DMS153 treated with DMSO at 0.1 percent for 48 hours (cell line): ENCODE data around the gene RFNG.

ENCODE experiments used
- DNase-seq: peaks from one replicate; lab custom pipeline; 2025; ENCODE audit not compliant: unreplicated experiment; lab: John Stamatoyannopoulos, UW

The RFNG gene

DNA sequence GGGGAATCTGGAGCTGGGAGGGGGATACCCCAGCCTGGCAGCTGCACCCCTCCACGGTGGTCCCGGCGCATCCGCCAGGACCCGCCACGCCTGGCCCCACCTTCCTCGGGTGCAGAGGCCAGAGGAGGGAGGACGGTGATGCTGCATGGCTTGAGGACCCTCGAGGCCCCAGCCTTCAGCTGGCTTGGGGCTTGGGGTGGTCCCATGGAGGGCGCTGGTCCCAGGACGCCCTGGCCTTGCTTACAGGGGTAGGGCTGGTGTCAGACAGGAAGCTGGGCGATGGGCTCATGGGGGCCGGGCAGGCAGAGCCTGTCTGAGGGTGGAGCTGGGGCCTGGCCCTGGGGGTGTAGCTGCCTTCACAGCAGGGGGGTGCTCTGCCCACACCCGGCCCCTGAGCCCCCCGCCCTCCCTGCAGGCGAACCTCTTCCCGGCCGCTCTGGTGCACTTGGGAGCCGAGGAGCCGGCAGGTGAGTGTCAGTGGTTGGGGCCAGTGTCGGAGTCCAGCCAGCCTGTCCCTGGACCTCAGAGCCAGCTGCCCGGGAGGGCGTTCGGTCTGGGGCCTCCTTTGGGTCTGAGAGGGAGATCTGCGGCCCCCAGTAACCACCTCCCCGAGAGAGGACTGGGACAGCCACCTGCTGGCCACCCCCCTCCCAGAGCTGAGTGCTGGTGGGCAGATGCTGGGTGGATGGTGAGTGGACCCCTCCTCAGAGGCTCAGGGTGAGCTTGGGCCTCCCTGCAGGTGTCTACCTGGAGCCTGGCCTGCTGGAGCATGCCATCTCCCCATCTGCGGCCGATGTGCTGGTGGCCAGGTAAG lies 35.3 kb downstream of the RFNG start:
- no peak for DNase-seq

DNA sequence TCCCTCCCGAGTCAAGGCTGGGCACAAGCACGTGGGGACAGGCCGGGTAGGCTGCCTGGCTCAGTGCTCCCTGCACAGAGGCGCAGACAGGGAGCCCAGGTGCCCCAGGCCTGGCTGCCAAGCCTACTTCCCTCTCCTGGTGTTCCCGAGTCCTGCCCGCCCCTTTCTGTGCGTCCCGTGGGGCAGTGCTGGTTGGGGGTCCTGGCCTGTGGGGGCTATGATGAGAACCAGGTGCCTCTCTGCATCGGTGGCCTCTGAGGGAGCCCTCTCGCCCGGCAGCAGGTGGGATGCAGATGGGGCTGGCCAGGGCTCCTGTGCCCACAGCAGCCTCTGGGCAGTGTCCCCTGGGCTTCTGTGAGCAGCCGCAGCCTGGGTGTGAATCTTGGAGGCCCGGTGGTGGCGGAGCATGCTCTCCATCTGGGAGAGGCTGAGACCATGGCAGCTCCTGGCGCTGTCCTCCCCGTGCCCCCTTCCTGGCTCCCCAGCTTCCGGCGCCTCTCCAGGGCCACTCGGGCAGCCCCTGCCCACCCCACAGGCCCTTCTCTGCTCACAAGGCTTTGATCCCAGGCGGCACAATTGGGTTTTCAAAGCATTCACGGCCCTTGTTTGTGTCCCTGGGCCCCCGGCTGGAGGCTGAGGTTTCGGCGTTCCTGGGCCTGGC lies 36.2 kb downstream of the RFNG start:
- DNase-seq: no peak

DNA sequence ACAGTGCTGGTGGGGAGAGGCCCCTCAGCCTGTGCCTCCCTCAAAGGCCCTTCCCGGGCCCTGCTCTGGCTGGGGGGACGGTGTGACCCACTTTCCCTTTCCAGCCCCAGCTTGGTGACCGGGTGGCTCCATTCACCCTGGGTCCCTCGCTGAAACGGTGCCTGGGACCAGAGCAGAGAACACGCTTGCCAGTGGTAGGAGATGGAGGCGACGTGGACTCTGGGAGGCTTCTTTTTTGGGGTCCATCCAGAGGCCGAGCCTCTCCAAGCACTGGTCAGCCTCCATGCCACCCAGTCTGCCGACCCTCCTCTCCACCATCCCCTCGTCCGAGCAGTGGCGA lies 36.7 kb downstream of the RFNG start:
- no peak for DNase-seq

DNA sequence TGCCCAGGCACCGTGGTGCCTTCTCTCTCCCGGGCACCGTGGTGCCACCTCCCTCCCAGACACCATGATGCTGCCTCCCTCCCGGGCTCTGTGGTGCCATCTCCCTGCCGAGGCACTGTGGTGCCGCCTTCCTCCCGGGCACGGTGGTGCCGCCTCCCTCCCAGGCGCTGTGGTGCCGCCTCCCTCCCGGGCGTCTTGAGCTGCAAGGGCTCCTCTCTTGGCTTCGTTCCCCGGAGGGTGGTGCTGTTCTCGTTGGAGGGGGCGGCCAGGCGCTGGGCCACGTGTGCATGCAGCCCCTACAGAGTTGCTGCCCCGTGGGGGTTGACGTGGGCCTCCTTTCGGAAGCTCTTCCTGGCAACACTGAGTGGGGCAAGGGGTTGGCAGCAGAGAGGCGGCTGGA lies 37.2 kb downstream of the RFNG start:
- DNase-seq: no peak

DNA sequence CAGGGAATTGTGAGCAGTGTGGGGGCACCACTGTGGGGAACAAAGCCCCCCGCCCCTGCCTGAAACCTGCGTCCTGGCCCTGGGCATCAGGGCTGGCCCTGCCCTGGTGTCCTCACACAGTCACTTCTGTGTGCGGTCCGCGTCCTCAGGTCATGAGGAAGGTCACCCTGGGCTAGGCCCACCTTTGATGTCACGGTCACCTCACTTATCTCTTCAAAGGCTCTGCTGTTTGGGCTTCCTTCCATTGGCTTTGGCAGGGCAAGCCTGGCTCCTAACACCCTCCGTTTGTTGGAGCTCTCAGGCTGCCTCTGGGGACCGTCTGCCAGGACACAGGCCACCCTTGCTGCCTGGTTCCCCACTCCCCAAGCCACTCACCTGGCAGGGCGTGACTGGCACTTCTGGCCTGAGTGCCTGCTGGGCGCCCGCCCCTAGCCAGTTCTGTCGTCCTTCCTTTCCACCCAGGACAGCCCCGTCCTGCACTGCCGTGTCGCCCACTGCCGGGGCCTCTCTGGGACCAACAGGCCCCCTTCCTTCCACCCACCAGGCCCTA lies 37.8 kb downstream of the RFNG start:
- DNase-seq: no peak

DNA sequence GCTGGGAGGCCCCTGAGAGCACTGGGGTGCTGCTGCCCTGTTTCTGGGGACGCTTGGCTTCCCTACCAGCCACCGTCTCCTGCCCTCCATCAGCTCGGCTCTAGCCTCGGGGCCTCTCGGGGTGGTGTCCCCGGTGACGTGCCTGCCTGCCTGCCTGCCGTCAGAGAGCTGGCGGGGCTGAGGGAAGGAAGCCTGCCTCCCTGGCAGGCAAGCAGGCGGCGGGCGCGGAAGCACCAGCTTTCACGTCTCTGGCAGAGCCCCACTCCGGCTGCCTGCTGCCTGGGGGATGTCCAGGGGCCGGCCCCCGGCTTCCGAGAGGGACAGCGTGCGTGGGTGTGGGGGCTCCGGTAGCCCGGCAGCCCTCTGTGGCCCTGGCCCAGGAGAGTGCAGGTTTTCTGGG lies 38.3 kb downstream of the RFNG start:
- no peak for DNase-seq

DNA sequence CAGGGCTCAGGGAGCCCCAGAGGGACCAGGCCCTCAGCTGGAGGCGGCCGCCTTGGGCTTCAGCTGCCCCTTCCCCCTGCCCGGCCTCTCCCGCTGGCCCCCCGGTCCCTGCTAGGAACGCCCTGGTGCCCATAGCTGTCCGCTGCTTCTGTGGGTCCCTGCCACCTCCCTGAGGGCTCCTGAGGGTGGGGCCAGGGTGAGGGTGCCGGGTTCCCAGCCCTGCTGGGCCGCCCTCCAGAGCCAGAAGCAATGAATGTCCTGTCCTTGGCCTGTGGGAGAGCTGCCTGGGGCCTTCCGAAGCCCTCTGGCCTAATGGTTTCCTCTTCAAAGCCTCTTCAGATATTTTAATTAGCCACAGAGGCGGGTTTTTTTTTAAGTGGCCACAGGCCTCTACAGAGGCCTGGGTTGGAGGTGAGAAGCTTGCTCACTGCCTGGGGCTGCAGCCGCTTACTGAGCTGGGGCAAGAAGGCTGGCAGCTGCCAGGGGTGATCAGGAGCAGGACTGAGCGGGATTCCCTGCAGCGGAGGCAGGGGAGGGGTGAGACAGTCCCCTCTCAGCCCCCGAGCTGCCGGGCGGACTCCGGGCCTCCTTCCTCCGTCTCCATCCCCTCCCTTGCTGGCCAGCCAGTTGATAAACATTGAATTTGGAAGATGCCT lies 38.8 kb downstream of the RFNG start:
- peak; percentile 21 for DNase-seq

DNA sequence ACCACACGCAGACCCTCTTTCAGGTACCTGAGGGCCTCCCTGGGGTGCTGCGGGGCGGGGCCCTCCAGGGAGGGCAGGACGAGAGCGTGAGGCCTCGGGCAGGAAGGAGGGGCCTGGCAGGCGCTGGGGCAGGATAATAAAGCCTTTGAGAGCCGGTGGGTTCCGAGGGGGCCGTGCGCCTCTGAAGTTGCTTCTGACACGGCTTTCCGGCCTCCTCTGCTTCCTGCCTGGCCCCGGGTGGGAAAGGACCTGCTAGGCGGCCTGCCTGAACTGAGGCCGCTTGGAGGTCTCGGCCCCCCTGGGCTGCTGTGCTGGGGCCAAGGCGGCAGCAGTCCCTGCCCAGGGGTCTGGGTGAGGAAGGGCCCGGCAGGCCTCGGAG lies 39.4 kb downstream of the RFNG start:
- no peak for DNase-seq

DNA sequence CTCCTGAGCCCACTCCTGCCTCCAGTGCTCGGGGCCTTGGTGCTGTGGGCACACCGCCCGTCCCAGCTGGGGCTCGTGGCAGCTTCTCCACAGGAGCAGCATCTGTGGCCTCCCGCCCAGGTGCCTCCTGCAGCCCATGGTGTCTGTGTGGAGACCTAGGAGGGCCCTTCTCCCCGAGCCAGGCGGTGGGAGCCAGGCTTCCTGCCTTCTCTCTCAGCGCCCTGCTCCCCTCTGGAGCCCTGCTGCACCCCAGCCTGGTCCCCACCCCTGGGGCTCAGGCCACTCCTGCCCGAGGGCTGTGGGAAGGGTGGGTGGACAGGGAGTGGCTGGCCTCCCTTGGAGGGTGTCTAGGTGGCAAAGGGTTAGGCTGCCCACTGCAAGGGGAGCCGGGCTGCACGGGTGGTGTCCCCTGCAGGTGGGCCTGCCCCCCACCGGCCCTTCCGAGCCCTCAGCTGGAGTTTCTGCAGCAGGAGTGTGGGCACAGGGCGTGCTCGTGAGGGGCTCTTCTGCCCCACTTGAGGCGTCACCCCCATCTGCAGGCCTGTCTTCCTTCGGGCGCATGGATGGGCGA lies 39.9 kb downstream of the RFNG start:
- no peak for DNase-seq

DNA sequence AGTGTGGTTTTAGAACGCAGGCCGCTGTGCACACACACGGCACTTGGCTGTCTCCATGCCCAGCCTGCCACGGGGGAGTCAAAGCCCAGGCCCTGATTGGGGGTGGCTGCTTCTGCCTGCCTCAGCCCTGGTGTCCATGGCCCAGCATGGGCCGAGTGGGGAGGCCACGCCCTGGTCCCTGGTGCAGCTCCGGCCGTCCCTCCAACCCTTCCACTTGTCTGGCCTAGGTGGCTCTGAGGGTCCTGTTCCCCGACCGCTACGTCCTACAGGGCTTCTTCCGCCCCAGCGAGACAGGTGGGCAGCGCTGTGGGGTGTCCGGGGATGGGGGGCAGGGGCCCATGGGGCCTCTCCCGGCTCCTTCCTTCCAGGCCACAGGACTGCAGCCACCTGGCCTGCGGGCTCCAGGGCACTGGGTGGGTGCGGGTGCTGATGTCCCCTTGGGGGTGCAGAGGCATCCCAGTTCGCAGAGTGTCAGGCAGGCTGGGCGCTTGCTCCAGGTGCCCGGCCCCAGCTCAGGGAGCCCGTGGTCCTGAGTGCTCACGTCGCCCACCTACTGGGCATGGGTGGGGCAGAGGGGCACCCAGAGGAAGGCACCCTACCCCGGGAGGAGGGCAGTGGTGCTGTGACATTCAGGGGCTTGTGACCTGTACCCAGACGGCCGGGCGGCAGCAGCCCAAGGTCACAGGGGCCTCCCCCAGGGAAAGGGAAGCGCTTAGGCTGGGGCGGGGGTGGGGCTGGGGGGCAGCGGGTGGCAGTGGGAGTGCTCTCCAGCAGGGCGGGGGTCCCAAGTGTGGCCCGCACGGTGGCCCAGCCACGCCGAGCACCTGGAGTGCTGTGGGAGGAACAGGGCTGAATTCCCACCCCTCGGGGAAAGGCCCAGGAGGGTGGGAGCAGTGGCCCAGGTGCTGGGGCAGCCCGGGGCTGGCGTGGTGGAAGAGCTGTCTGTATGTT lies 40.8 kb downstream of the RFNG start:
- no peak for DNase-seq

DNA sequence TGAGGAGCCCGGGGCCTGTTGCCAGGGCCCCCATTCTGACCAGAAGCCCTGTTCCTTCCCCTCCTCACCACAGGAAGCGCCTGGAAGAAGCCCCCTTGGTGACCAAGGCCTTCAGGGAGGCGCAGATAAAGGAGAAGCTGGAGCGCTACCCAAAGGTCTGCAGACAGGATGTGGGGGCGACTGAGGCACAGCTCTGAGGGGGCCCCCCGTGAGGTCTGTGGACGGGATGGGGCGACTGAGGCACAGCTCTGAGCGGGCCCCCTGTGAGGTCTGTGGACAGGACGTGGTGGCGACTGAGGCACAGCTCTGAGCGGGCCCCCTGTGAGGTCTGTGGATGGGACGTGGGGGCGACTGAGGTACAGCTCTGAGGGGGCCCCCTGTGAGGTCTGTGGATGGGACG lies 42.2 kb downstream of the RFNG start:
- no peak for DNase-seq

DNA sequence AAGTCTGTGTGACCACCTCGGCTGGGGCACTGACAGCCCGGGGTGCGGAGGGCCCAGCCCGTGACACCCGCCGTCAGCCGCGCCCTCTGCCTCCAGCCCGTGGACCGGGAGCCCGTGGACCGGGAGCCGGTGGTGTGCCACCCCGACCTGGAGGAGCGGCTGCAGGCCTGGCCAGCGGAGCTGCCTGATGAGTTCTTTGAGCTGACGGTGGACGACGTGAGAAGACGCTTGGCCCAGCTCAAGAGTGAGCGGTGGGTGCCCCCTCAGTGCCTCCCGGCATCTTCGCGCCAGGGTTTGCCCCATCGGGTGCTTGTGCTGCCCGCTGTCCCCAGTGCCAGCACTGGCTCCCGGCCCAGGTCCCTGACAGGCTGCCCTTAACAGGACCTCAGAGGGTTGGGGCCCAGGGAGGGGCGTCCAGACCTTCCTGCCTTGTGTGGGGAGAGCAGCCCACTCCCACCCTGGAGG lies 42.6 kb downstream of the RFNG start:
- DNase-seq: no peak

DNA sequence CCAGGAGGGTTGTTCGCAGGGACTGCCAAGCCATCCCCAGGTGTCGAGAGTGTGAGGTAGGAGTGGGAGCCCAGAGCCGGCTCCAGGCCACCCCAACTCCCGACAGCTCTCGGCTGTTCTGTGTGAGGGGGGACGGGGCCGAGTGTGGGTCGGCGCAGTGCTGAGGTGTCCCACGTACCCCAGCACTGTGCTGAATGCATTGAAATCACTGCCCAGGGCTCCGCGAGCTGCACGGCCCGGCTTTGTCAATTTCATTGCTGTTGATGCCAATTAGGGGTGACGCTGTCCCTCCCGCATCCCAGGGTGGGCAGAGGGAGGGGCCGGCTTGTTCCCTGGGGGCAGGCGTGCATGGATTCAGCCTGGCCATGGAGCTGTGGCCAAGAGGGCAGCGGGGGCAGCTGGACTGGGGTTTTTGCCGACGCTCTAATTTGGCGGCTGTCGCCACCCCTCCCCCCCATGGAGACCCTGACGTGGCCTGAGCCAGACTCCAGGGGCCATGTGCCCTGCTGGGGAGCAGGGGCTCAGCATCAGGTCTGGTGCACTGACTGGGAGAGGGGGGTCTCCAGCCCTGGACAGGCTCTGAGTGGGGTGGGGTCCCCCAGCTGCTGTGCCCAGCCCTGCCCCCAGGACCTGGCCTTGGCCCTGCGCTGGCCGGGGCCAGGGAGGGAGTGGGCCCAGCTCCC lies 43.2 kb downstream of the RFNG start:
- no peak for DNase-seq

DNA sequence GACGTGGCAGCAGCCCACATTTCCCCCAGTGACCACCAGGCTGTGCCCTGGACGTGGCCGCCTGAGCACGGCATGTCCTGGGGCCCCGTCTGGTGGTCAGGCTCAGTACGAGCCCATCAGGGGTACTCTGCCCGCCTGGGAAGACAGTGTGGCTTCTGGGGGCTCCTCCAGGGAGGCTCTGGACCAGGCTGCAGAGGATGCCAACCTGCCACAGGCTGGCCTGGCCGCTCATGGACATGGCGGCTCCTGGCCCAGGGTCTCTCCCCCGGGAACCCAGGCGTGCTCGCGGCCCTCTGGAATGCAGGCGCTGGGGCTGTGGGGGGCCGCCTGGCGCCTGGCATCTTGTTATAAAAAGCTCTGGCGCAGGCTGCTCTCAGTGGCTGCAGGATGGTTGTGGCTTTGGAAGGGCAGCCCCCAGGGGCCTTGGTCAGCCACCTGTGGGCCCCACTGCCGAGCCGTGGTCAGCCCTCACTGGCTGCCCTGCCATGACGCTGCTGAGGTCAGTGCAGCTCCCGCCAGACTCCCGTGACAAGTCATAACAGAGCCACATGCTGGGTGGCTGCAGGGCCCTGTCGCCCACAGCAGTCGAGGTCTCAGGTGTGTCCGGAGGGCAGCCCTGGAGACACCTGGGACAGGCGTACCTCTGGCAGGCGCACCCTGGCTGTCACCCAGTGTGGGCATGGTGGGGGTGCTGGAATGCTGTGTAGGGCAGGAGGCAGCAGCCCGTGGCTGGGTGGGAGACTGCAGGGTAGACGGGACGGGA lies 43.9 kb downstream of the RFNG start:
- no peak for DNase-seq

DNA sequence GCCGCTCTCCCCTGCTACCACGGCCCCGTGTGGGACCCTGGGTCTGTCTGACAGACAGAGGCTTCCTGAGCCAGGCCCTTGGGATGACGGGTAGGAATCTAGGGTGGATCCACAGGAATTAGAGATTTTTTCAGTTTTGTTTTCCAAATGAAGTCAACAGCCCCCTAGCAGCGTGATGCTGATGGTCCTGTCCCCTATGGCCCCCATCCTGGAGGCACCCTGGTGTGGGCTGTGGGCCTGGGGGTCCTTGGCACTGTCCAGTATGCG lies 44.5 kb downstream of the RFNG start:
- no peak for DNase-seq

DNA sequence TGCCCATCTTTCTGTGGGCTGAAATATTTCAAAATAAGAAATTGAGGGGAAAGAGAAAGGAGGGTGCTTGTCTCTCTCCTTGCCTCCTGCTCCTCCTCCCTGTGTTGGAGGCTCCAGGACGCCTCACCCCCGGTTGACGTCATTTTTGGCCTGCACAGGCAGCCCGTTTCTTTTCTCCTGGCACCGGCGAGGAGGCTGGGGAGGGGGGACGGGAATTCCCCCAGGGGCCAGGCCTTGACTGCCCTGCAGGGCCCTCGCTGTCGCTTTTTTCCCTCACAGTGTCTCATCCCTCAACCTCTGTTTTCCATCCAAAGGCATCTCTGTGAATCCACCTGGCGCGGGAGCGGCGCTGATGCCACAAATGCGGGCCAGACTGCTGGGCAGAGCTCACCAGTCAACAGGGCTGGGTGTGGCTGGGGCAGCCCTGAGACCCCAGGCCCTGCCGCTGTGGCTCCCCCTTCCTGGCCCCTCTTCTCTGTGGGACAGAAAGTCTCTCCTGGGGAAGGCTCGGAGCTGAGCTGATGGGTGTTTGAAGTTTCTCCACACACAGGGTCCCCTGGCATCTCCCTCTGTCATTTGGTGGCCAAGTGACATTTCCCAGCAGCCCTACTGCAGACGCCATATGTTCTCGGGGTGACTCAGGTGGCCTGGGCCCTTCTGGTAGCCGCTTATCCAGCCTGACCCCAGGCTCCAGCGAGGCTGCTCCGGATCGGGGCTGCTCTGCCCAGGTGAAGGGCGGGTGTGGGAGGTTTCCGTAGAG lies 45.0 kb downstream of the RFNG start:
- DNase-seq: no peak

DNA sequence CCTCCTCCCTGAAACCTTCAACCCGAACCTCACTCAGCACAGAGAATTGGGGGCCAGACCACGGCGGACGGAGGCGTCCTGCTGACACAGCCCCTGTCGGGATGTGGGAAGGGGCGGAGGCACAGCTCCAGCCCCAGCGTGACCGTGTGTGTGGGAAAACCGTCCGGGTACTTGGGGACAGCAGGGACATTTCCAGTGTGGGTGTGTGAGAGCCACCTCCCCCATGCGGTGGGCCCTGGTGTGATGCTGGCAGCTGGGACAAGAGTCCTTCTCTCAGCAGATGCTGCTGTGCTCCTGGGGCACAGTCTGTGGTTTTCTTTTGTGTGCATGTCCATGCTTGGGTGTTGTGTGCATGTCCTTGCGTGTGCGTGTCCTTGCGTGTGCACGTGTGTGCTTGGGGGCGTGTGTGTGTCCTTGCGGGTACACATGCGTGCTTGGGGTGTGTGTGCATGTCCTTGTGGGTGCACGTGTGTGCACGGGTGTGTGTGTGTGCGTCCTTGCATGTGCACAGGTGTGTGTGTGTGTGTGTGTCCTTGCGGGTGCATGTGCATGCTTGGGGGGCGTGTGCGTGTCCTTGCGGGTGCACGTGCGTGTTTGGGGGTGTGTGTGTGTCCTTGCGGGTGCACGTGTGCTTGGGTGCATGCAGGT lies 45.8 kb downstream of the RFNG start:
- no peak for DNase-seq
